IMR-90 (cell line): Measurements from ENCODE around the gene PSMD12. TPM values are rescaled to one million over a fixed set of nuclear protein-coding genes. Genes with fewer than 3 reads are reported as not detected.

ENCODE experiments used
- ATAC-seq: fragments of 200-7000 bp; cut with Tn5 transposase; 2 replicates; pipeline ENCODE4 v1.9.1; 2020; ENCODE audit warnings: low read depth, mild to moderate bottlenecking, moderate library complexity
- BruUV-seq: library from RNA; stranded (reverse); fragments of 400-500 nt; replicated peaks from 2 replicates; lab custom pipeline; 2021; lab: Mats Ljungman, UMichigan
- CTCF ChIA-PET: fragments of 300-600 bp; formaldehyde crosslinking; extraction: SDS; loops from one replicate; lab custom pipeline; 2021; ENCODE audit warnings: antibody characterized with exemption; lab: Yijun Ruan, JAX
- POLR2A ChIA-PET: fragments of 300-600 bp; sonication (Branson Sonifier 250); formaldehyde crosslinking; loops from one replicate; lab custom pipeline; 2022; ENCODE audit warnings: antibody characterized with exemption; ENCODE audit not compliant: unreplicated experiment; lab: Charles Lee
- DNase-seq: peaks from one replicate; pipeline ENCODE4 v3.0.0; 2013
- H2AFZ ChIP-seq: replicated peaks from 2 replicates; pipeline ENCODE3; 2013; ENCODE audit warnings: low read length, mild to moderate bottlenecking; ENCODE audit not compliant: poor library complexity
- H2AK5ac ChIP-seq: 2 replicates; pipeline ENCODE4 v1.6.1; 2013; ENCODE audit warnings: low read depth, low read length, inconsistent platforms
- H2AK9ac ChIP-seq: replicated peaks from 2 replicates; pipeline ENCODE3; 2013; ENCODE audit warnings: mild to moderate bottlenecking, low read depth, low read length, moderate library complexity; ENCODE audit not compliant: poor library complexity
- H2BK120ac ChIP-seq: 2 replicates; pipeline ENCODE4 v1.6.1; 2013; ENCODE audit warnings: low read depth, low read length, inconsistent platforms
- H2BK15ac ChIP-seq: 3 replicates; pipeline ENCODE4 v1.6.1; 2013; ENCODE audit warnings: low read depth, low read length, inconsistent platforms
- H2BK20ac ChIP-seq: 2 replicates; pipeline ENCODE4 v1.6.1; 2013; ENCODE audit warnings: low read depth, mild to moderate bottlenecking, inconsistent platforms, low read length, moderate library complexity
- H2BK5ac ChIP-seq: 2 replicates; pipeline ENCODE4 v1.6.1; 2013; ENCODE audit warnings: mild to moderate bottlenecking, low read depth, low read length, inconsistent platforms; ENCODE audit not compliant: poor library complexity, severe bottlenecking
- H3K14ac ChIP-seq: replicated peaks from 2 replicates; pipeline ENCODE4 v1.6.1; 2013; ENCODE audit warnings: low read depth, low read length, inconsistent platforms
- H3K18ac ChIP-seq: 2 replicates; pipeline ENCODE4 v1.6.1; 2013; ENCODE audit warnings: low read depth, low read length, control low read depth
- H3K23ac ChIP-seq: 2 replicates; pipeline ENCODE4 v1.6.1; 2013; ENCODE audit warnings: low read depth, low read length, inconsistent platforms
- H3K27ac ChIP-seq: 2 replicates; pipeline ENCODE4 v1.5.1; 2013; ENCODE audit warnings: mild to moderate bottlenecking, control low read depth, low read length; ENCODE audit not compliant: insufficient read depth
- H3K27me3 ChIP-seq: 2 replicates; pipeline ENCODE4 v1.6.1; 2013; ENCODE audit warnings: low read length; ENCODE audit not compliant: control insufficient read depth, insufficient read depth
- H3K36me3 ChIP-seq: 2 replicates; pipeline ENCODE4 v1.6.1; 2013; ENCODE audit warnings: low read length, mixed read lengths; ENCODE audit not compliant: control insufficient read depth, insufficient read depth
- H3K4ac ChIP-seq: 2 replicates; pipeline ENCODE4 v1.6.1; 2013; ENCODE audit warnings: low read depth, low read length, inconsistent platforms
- H3K4me1 ChIP-seq: 2 replicates; pipeline ENCODE4 v1.6.1; 2013; ENCODE audit warnings: low read length, mixed read lengths; ENCODE audit not compliant: control insufficient read depth, insufficient read depth
- H3K4me2 ChIP-seq: 2 replicates; pipeline ENCODE4 v1.6.1; 2013; ENCODE audit warnings: low read depth, mild to moderate bottlenecking, control low read depth, low read length, moderate library complexity
- H3K4me3 ChIP-seq: 2 replicates; pipeline ENCODE4 v1.5.1; 2013; ENCODE audit warnings: low read depth, mild to moderate bottlenecking, control low read depth, low read length, moderate library complexity; ENCODE audit not compliant: insufficient read depth
- H3K56ac ChIP-seq: 2 replicates; pipeline ENCODE4 v1.6.1; 2013; ENCODE audit warnings: low read length, inconsistent platforms; ENCODE audit not compliant: insufficient read depth; ENCODE audit errors: extremely low read depth
- H3K79me1 ChIP-seq, 2 experiments: 2 replicates each; pipeline ENCODE4 v1.6.1; 2013; ENCODE audit warnings: low read length in 2 of 2, inconsistent platforms in 1 of 2, low read depth in 1 of 2
- H3K9ac ChIP-seq: 2 replicates; pipeline ENCODE4 v1.6.1; 2013; ENCODE audit warnings: low read depth, low read length, control low read depth
- H3K9me1 ChIP-seq: 2 replicates; pipeline ENCODE4 v1.6.1; 2013; ENCODE audit warnings: low read length, inconsistent platforms; ENCODE audit not compliant: insufficient read depth
- H3K9me3 ChIP-seq: 2 replicates; pipeline ENCODE4 v1.6.1; 2013; ENCODE audit warnings: low read length; ENCODE audit not compliant: control insufficient read depth, insufficient read depth
- H4K20me1 ChIP-seq: 2 replicates; pipeline ENCODE4 v1.6.1; 2013; ENCODE audit warnings: low read length, inconsistent platforms; ENCODE audit not compliant: insufficient read depth
- H4K5ac ChIP-seq: 2 replicates; pipeline ENCODE4 v1.6.1; 2013; ENCODE audit warnings: mild to moderate bottlenecking, low read depth, low read length, control low read depth
- H4K8ac ChIP-seq, 2 experiments: 2 replicates each; pipeline ENCODE4 v1.6.1; 2013; ENCODE audit warnings: low read depth in 2 of 2, low read length in 2 of 2, control low read depth in 1 of 2, inconsistent platforms in 1 of 2
- H4K91ac ChIP-seq: 2 replicates; pipeline ENCODE4 v1.6.1; 2013; ENCODE audit warnings: low read depth, low read length, inconsistent platforms; ENCODE audit not compliant: insufficient read depth
- BHLHE40 ChIP-seq: fragments of 150-350 bp; IDR thresholded peaks from 2 replicates; pipeline ENCODE4 v1.6.1; 2016; ENCODE audit warnings: mild to moderate bottlenecking, low read depth, low read length
- CEBPB ChIP-seq: IDR thresholded peaks from 2 replicates; pipeline ENCODE4 v1.6.1; 2012; ENCODE audit warnings: low read depth, low read length, improper control_type of control experiment
- CHD1 ChIP-seq: IDR thresholded peaks from 2 replicates; pipeline ENCODE4 v1.6.1; 2012; ENCODE audit warnings: low read depth, low read length, improper control_type of control experiment
- FOS ChIP-seq: fragments of 150-350 bp; IDR thresholded peaks from 2 replicates; pipeline ENCODE4 v1.6.1; 2016; ENCODE audit warnings: low read depth, low read length
- MAFK ChIP-seq: IDR thresholded peaks from 2 replicates; pipeline ENCODE4 v1.6.1; 2012; ENCODE audit warnings: low read depth, low read length, improper control_type of control experiment
- MAZ ChIP-seq: IDR thresholded peaks from 2 replicates; pipeline ENCODE4 v1.6.1; 2012; ENCODE audit warnings: low read depth, mild to moderate bottlenecking, low read length, improper control_type of control experiment, moderate library complexity, borderline replicate concordance
- NFE2L2 ChIP-seq: fragments of 150-350 bp; IDR thresholded peaks from 2 replicates; pipeline ENCODE4 v1.6.1; 2016; ENCODE audit warnings: low read depth, mild to moderate bottlenecking, low read length
- POLR2A ChIP-seq: IDR thresholded peaks from 2 replicates; pipeline ENCODE4 v1.6.1; 2012; ENCODE audit warnings: mild to moderate bottlenecking, low read depth, low read length
- RAD21 ChIP-seq: IDR thresholded peaks from 2 replicates; pipeline ENCODE4 v1.6.1; 2012; ENCODE audit warnings: low read length, improper control_type of control experiment
- RFX5 ChIP-seq: IDR thresholded peaks from 2 replicates; pipeline ENCODE4 v1.8.0; 2012; ENCODE audit warnings: low read depth, mild to moderate bottlenecking, low read length, moderate library complexity
- SMC3 ChIP-seq: fragments of 150-350 bp; IDR thresholded peaks from 2 replicates; pipeline ENCODE4 v1.6.1; 2016; ENCODE audit warnings: low read depth, mild to moderate bottlenecking, antibody characterized with exemption, low read length, moderate library complexity
- WGBS, 2 experiments: methylation state at CpG; one replicate each; pipeline versions ENCODE4 v1.1.5 to v1.1.7; 2013; ENCODE audit warnings: missing lambda C conversion rate in 2 of 2; ENCODE audit not compliant: insufficient read length in 1 of 2; ENCODE audit errors: extremely low coverage in 2 of 2; 5-methylcytosine and 5-hydroxymethylcytosine counted together
- dilution Hi-C: fragments of 300-500 bp; cut with HindIII; formaldehyde crosslinking; loops from one replicate; pipeline ENCODE4 v1.14.3; 2018; ENCODE audit warnings: low sequenced_read_pairs; ENCODE audit not compliant: unreplicated experiment
- in situ Hi-C: fragments of 300-500 bp; cut with MboI; formaldehyde crosslinking; loops from 3 replicates; pipeline ENCODE4 v1.14.3; 2019; ENCODE audit warnings: low sequenced_read_pairs, inconsistent platforms, mixed read lengths
- intact Hi-C: fragments of 100-400 bp; cut with micrococcal nuclease; formaldehyde crosslinking; loops from 2 replicates; pipeline ENCODE4 v1.10.0; 2022
- polyA plus RNA-seq, 3 experiments: library from polyadenylated mRNA; depleted of rRNA; stranded (reverse); fragments of >200 nt; gene quantifications; 2 replicates each; pipeline ENCODE4 v1.2.3, GENCODE V29; 2012; ENCODE audit warnings: low replicate concordance in 1 of 3
- total RNA-seq: library from RNA; depleted of rRNA; stranded (reverse); fragments of >200 nt; gene quantifications from 2 replicates; pipeline ENCODE4 v1.2.3, GENCODE V29; 2012
- TF ChIP-seq, protein P1 (sequence below): fragments of 150-350 bp; IDR thresholded peaks from 2 replicates; pipeline ENCODE4 v1.6.1; 2016; ENCODE audit warnings: low read depth, mild to moderate bottlenecking, low read length, moderate library complexity, borderline replicate concordance
- TF ChIP-seq, protein P2 (sequence below): fragments of 150-350 bp; IDR thresholded peaks from 2 replicates; pipeline ENCODE4 v1.6.1; 2017; ENCODE audit warnings: mild to moderate bottlenecking, antibody characterized with exemption, low read length, low read depth

PSMD12 gene
- total and polyA plus RNA-seq, 2 of the 4 experiments (the other 2 are of a cell fraction), result 17.9 to 39.7 TPM

DNA sequence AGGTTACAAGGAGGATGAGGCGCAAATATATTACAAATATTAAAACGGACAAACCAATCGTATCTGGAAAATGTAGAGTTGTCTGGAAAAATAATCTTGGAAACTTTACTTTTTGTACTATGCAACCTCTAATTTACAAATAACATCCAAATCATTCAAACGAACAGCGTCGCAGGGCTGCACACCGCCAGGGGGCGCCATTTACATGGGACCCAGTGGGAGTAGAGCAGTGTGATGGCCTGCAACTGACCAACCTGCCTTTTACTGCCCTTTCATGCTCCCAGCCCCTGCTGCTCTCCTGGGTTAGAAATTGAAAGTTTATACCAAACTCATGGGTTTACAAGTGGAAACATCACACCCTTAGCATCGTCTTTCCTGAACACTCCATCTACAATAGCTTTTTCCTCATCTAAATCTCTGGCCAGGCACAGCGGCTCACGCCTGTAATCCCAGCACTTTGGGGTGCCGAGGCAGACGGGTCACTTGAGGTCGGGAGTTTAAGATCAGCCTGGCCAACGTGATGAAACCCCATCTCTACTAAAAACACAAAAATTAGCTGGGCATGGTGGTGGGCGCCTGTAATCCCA lies 20.7 kb upstream of the PSMD12 start (continued):
- TF ChIP-seq POLR2A, result no peak

DNA sequence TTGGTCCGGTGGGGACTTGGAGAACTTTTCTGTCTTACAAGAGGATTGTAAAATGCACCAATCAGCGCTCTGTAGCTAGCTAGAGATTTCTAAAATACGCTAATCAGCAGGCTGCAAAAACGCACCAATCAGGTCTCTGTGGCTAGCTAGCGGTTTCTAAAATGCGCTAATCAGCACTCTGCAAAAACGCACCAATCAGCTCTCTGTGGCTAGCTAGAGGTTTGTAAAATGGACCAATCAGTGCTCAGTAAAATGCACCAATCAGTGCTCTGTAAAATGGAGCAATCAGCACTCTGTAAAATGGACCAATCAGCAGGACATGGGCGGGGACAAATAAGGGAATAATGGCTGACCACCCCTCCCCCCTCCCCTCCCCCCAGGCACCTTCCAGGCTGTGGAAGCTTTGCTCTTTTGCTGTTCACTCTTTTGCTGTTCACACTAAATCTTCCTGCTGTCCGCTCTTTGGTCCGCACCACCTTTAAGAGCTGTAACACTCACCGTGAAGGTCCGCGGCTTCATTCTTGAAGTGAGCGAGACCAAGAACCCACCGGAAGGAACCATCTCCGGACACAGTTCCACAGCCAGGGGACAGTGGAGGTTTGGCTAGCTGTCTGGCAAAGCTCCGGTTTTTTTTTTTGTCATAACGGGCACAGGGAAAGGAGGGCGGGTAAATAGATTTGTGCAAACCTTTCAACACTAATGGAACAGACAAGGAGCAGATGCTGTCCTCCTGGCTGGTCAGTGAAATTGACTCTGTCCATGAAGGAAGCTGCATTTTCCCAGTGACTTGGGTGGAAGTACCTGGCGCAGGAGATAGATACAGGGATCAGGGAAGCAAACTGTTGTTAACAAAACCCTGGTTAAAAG lies 19.0 kb upstream of the PSMD12 start:
- Histone ChIP-seq H3K27ac (no peak overlapping the region), H4K20me1 (peaks cover 3% of the 10 kb centered on the region; the same call in 1 of the 2 replicates), H3K23ac (no peak overlapping the region), H3K9me1 (peaks cover 10% of the 10 kb centered on the region), H3K9me3 (no peaks in the 10 kb centered on the region), H3K14ac (no peak overlapping the region), H2BK120ac (no peak overlapping the region), H3K4me2 (no peak overlapping the region), H3K56ac (no peak overlapping the region), H3K79me1 (peaks cover 9 to 35% of the 10 kb centered on the region in 2 experiments), H3K4ac (no peak overlapping the region), H4K8ac (no peak overlapping the region), H3K36me3 (no peaks in the 10 kb centered on the region), H3K27me3 (no peaks in the 10 kb centered on the region), H3K9ac (no peak overlapping the region), H2AK5ac (no peak overlapping the region), H3K4me1 (peaks cover 3% of the 10 kb centered on the region), H4K91ac (no peak overlapping the region), H3K4me3 (no peak overlapping the region), H4K5ac (no peak overlapping the region), H2AK9ac (no peak overlapping the region), H2BK15ac (no peak overlapping the region), H2BK5ac (no peak overlapping the region), H3K18ac (no peak overlapping the region), H2AFZ (no peak overlapping the region), H2BK20ac (no peak overlapping the region)
- ATAC-seq, result no peak
- in situ Hi-C loops, result loop anchor here (5.0 to 10.0 kb wide), 2 partner anchors 77 to 219 kb away; no protein-coding TSS in a partner anchor
- 95% methylated on average over 12 of the region's 20 CpGs; no CpG with 5 or more reads in 1 of the 2 experiments for WGBS, 2 experiments
- dilution Hi-C loops, result no loop called here
- no TSS peak for BruUV-seq
- CTCF ChIA-PET, result no interaction called here
- DNase-seq, result no peak
- intact Hi-C loops, result no loop called here
- POLR2A ChIA-PET, result no interaction called here
- no peak for TF ChIP-seq BHLHE40
- TF ChIP-seq MAFK, result no peak
- TF ChIP-seq, protein P1, sequence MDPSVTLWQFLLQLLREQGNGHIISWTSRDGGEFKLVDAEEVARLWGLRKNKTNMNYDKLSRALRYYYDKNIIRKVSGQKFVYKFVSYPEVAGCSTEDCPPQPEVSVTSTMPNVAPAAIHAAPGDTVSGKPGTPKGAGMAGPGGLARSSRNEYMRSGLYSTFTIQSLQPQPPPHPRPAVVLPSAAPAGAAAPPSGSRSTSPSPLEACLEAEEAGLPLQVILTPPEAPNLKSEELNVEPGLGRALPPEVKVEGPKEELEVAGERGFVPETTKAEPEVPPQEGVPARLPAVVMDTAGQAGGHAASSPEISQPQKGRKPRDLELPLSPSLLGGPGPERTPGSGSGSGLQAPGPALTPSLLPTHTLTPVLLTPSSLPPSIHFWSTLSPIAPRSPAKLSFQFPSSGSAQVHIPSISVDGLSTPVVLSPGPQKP, result no peak
- no peak for TF ChIP-seq NFE2L2
- no peak for TF ChIP-seq CHD1
- no peak for TF ChIP-seq FOS
- no peak for TF ChIP-seq RAD21
- TF ChIP-seq RFX5, result no peak
- TF ChIP-seq CEBPB, result no peak
- TF ChIP-seq MAZ, result no peak
- TF ChIP-seq, protein P2, sequence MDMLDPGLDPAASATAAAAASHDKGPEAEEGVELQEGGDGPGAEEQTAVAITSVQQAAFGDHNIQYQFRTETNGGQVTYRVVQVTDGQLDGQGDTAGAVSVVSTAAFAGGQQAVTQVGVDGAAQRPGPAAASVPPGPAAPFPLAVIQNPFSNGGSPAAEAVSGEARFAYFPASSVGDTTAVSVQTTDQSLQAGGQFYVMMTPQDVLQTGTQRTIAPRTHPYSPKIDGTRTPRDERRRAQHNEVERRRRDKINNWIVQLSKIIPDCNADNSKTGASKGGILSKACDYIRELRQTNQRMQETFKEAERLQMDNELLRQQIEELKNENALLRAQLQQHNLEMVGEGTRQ, result no peak
- no peak for TF ChIP-seq POLR2A
- TF ChIP-seq SMC3, result no peak
